HL-60 (cell line): Measurements from ENCODE around the gene CEP112.

Experiments used
- DNase-seq, 2 experiments: peaks; one replicate each; pipeline ENCODE4 v3.0.0-alpha.2; 2010 to 2020; ENCODE audit warnings: low read depth in 1 of 2, low spot score in 1 of 2
- H3K27ac ChIP-seq: fragments of 250-450 bp; sonication (Bioruptor Pico); replicated peaks from 2 replicates; pipeline ENCODE4 v1.5.1; 2020; ENCODE audit warnings: mild to moderate bottlenecking, moderate library complexity
- H3K27me3 ChIP-seq: fragments of 250-450 bp; sonication (Bioruptor Pico); 2 replicates; pipeline ENCODE4 v1.5.1; 2021; ENCODE audit warnings: mild to moderate bottlenecking, moderate library complexity; ENCODE audit not compliant: insufficient read depth, poor library complexity, severe bottlenecking
- H3K4me3 ChIP-seq: replicated peaks from 2 replicates; pipeline ENCODE4 v1.5.1; 2011; ENCODE audit warnings: mild to moderate bottlenecking, control low read depth, low read length; ENCODE audit not compliant: insufficient read depth
- CTCF ChIP-seq: IDR thresholded peaks from one replicate; pipeline ENCODE4 v1.5.1; 2011; ENCODE audit warnings: low read length, control low read depth, inconsistent platforms; ENCODE audit not compliant: insufficient read depth
- GABPA ChIP-seq: IDR thresholded peaks from 2 replicates; pipeline ENCODE4 v1.6.1; 2012; ENCODE audit warnings: low read depth
- POLR2AphosphoS5 ChIP-seq: IDR thresholded peaks from 2 replicates; pipeline ENCODE4 v1.6.1; 2012; ENCODE audit warnings: low read depth
- REST ChIP-seq: IDR thresholded peaks from 2 replicates; pipeline ENCODE4 v1.6.1; 2012; ENCODE audit warnings: low read depth; ENCODE audit not compliant: insufficient replicate concordance
- SPI1 ChIP-seq: IDR thresholded peaks from 2 replicates; pipeline ENCODE4 v1.6.1; 2012; ENCODE audit warnings: low read depth, mild to moderate bottlenecking, borderline replicate concordance

The CEP112 gene

DNA sequence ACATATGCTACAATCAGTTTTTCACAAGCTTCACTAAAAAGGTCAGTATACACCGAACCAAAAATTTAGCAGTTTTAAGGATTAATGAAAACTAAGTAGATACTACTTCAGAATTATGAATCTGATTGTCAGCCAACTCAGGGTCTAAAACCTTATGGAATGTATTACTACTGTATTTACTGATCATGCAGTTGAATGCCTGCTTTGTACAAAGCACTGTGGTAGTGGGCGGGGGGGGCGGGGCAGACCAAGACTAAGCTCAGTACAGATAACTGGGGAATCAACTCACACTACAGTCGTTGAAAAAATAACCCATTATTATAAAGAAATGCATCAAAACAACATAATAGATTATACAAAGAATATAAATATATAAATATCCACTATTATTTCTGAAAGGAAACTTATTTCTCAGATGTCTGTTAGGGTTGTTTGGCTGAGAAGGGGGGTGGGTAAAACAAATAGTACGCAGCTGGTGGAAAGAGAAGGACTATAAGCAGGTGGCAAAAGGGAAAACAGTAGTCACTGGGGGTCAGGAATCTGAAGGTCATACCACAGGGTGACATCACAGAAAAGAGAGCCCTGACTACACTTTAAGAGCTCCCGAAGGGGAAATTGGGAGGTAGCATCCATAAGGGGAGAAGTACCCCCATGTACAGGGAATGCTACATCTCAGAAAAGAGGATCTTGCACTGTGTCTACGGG lies 521.1 kb downstream of the CEP112 start:
- no peak for DNase-seq
- no peak overlapping the region for H3K27ac ChIP-seq
- TF ChIP-seq REST (no peak), SPI1 (no peak), CTCF (no peak), GABPA (no peak), POLR2AphosphoS5 (no peak)
- no peak overlapping the region for H3K4me3 ChIP-seq
- H3K27me3 ChIP-seq, result no peaks in the 10 kb centered on the region

GRCh38 chr17:65668211-65668610 lies 523.7 kb downstream of the CEP112 start:
- no peak overlapping the region for H3K4me3 ChIP-seq
- H3K27me3 ChIP-seq, result no peaks in the 10 kb centered on the region
- H3K27ac ChIP-seq, result no peak overlapping the region
- no peak for DNase-seq
- no peak for TF ChIP-seq GABPA
- TF ChIP-seq REST, result no peak
- no peak for TF ChIP-seq SPI1
- no peak for TF ChIP-seq POLR2AphosphoS5
- no peak for TF ChIP-seq CTCF

GRCh38 chr17:65667656-65668055 lies 524.3 kb downstream of the CEP112 start:
- DNase-seq, result no peak
- no peak overlapping the region for H3K4me3 ChIP-seq
- no peaks in the 10 kb centered on the region for H3K27me3 ChIP-seq
- no peak overlapping the region for H3K27ac ChIP-seq
- no peak for TF ChIP-seq REST
- no peak for TF ChIP-seq CTCF
- TF ChIP-seq SPI1, result no peak
- no peak for TF ChIP-seq POLR2AphosphoS5
- no peak for TF ChIP-seq GABPA
